HepG2 (cell line): Measurements from ENCODE around the gene THOC1. TPM values are rescaled to one million over a fixed set of nuclear protein-coding genes. Genes with fewer than 3 reads are reported as not detected.

Experiments
- BCLAF1 ChIP-seq: fragments of 450-650 bp; IDR thresholded peaks from 2 replicates; pipeline ENCODE4 v1.6.1; 2017; ENCODE audit warnings: mild to moderate bottlenecking
- CCDC6 ChIP-seq: sonication (generic); formaldehyde crosslinking; IDR thresholded peaks from 2 replicates; pipeline ENCODE4 v1.8.1; 2022; ENCODE audit warnings: mild to moderate bottlenecking, missing genetic modification reagents, moderate library complexity
- CHD4 ChIP-seq: fragments of 200-600 bp; sonication (generic); IDR thresholded peaks from 2 replicates; pipeline ENCODE4 v1.7.0; 2017; ENCODE audit warnings: mild to moderate bottlenecking, low read length, borderline replicate concordance
- FOXK1 ChIP-seq: sonication (generic); formaldehyde crosslinking; IDR thresholded peaks from 2 replicates; pipeline ENCODE4 v1.4.0; 2020; ENCODE audit warnings: low read depth, missing genetic modification reagents, borderline replicate concordance
- GTF3A ChIP-seq: sonication (generic); formaldehyde crosslinking; conservative IDR thresholded peaks from 2 replicates; pipeline ENCODE4 v1.4.0; 2020; ENCODE audit warnings: mild to moderate bottlenecking, missing genetic modification reagents
- IKZF4 ChIP-seq: sonication (generic); formaldehyde crosslinking; IDR thresholded peaks from 2 replicates; pipeline ENCODE4 v1.5.1; 2020; ENCODE audit warnings: borderline replicate concordance, mild to moderate bottlenecking, low read depth, missing genetic modification reagents; ENCODE audit errors: not compliant biosample characterization
- KDM4B ChIP-seq: sonication (generic); formaldehyde crosslinking; IDR thresholded peaks from 2 replicates; pipeline ENCODE4 v1.4.0; 2020; ENCODE audit warnings: missing genetic modification reagents
- NFRKB ChIP-seq: fragments of 450-650 bp; IDR thresholded peaks from 2 replicates; pipeline ENCODE4 v1.6.1; 2017
- TERF1 ChIP-seq: sonication (generic); formaldehyde crosslinking; IDR thresholded peaks from 2 replicates; pipeline ENCODE4 v1.8.0; 2022; ENCODE audit warnings: mild to moderate bottlenecking, missing genetic modification reagents, moderate library complexity
- TRAFD1 ChIP-seq: sonication (generic); formaldehyde crosslinking; IDR thresholded peaks from 2 replicates; pipeline ENCODE4 v1.5.1; 2020; ENCODE audit warnings: missing genetic modification reagents, mild to moderate bottlenecking, borderline replicate concordance
- ZBTB33 ChIP-seq: sonication (generic); formaldehyde crosslinking; IDR thresholded peaks from 2 replicates; pipeline ENCODE4 v1.4.0; 2020; ENCODE audit warnings: missing genetic modification reagents
- ZC3H13 ChIP-seq: sonication (generic); formaldehyde crosslinking; IDR thresholded peaks from 2 replicates; pipeline ENCODE4 v1.8.1; 2023; ENCODE audit warnings: mild to moderate bottlenecking, missing genetic modification reagents, moderate library complexity
- ZNF20 ChIP-seq: sonication (generic); formaldehyde crosslinking; IDR thresholded peaks from 2 replicates; pipeline ENCODE4 v1.4.0; 2020; ENCODE audit warnings: mild to moderate bottlenecking, moderate library complexity, missing genetic modification reagents
- ZNF281 ChIP-seq: sonication (generic); formaldehyde crosslinking; IDR thresholded peaks from 2 replicates; pipeline ENCODE4 v1.4.0; 2020; ENCODE audit warnings: missing genetic modification reagents, borderline replicate concordance
- ZNF605 ChIP-seq: sonication (generic); formaldehyde crosslinking; IDR thresholded peaks from 2 replicates; pipeline ENCODE4 v1.8.0; 2022; ENCODE audit warnings: mild to moderate bottlenecking, missing genetic modification reagents
- ZNF672 ChIP-seq: sonication (generic); formaldehyde crosslinking; IDR thresholded peaks from 2 replicates; pipeline ENCODE4 v1.8.1; 2022; ENCODE audit warnings: missing genetic modification reagents
- polyA plus RNA-seq, 8 experiments: library from polyadenylated mRNA; depleted of rRNA in 3 of 8; stranded (reverse) in 7 of 8; unstranded in 1 of 8; fragments of >200 nt; fragmentation: Illumina TruSeq in 4 of 8; extraction: Trizol in 4 of 8; gene quantifications; 2 replicates each; pipeline versions ENCODE4 v1.2.1 to v1.2.3, GENCODE V29; 2011 to 2016; ENCODE audit warnings: low read depth in 4 of 8, missing spikeins in 1 of 8, mixed read lengths in 1 of 8; ENCODE audit not compliant: insufficient read depth in 1 of 8
- total RNA-seq, 5 experiments: library from RNA; depleted of rRNA; stranded (reverse); fragments of >200 nt; fragmentation: Illumina TruSeq; extraction: Trizol; gene quantifications; 2 replicates each; pipeline ENCODE4 v1.2.3, GENCODE V29; 2016; ENCODE audit warnings: low read depth in 1 of 5

Gene THOC1
- total and polyA plus RNA-seq, 2 of the 13 experiments (the other 11 are each of a cell fraction or from before 2014, with no cell fraction given): 40.6 to 56.7 TPM

- peak; percentile 30; the same call in 1 of the 2 replicates for TF ChIP-seq ZNF281 (CRISPR knock-in tag)
- no peak; the same call in 1 of the 2 replicates for TF ChIP-seq GTF3A (CRISPR knock-in tag)
- peak; percentile 63 for TF ChIP-seq TRAFD1 (CRISPR knock-in tag)
- peak; percentile 34; the same call in 1 of the 2 replicates for TF ChIP-seq ZNF605 (CRISPR knock-in tag)
- TF ChIP-seq CHD4: no peak
- no peak; the same call in 1 of the 2 replicates for TF ChIP-seq ZC3H13 (CRISPR knock-in tag)
- no peak for TF ChIP-seq TERF1 (CRISPR knock-in tag)
- no peak for TF ChIP-seq ZNF672 (CRISPR knock-in tag)
- TF ChIP-seq ZBTB33 (CRISPR knock-in tag): no peak
- TF ChIP-seq CCDC6 (CRISPR knock-in tag): no peak; the same call in 1 of the 2 replicates
- 0 out of 2 replicates have a peak, but pooled peaks have one; percentile 26 for TF ChIP-seq ZNF20 (CRISPR knock-in tag)
- no peak for TF ChIP-seq BCLAF1
- no peak for TF ChIP-seq IKZF4 (CRISPR knock-in tag)
- no peak for TF ChIP-seq NFRKB
- TF ChIP-seq KDM4B (CRISPR knock-in tag): peak; percentile 74; the same call in 1 of the 2 replicates
- peak; percentile 92 for TF ChIP-seq FOXK1 (CRISPR knock-in tag)
Observed at GRCh38 chr18:267688-268552, at the start of gene THOC1 (continued).
